SK-N-MC (cell line): Measurements from ENCODE around the gene KATNB1.

Experiments
- EZH2 ChIP-seq: fragments of 200-600 bp; sonication (generic); IDR thresholded peaks from one replicate; pipeline ENCODE4 v1.6.1; 2017; ENCODE audit warnings: antibody characterized with exemption
- FOXP2 ChIP-seq: optimal IDR thresholded peaks from 2 replicates; pipeline ENCODE3; 2011; ENCODE audit warnings: mild to moderate bottlenecking, moderate library complexity; ENCODE audit not compliant: insufficient read depth; ENCODE audit errors: extremely low read length, control extremely low read depth

- TF ChIP-seq EZH2 = no peak
- TF ChIP-seq FOXP2 = no peak
Observed at GRCh38 chr16:57686577-57686976, 49.0 kb upstream of the KATNB1 start.
